ENCODE data around the gene NOS3. TPM values are rescaled to one million over a fixed set of nuclear protein-coding genes. Genes with fewer than 3 reads are reported as not detected.
A peak's percentile ranks its signal among the peaks of the same experiment; 100 is the strongest.

Gene NOS3
- total and polyA plus RNA-seq, 2 experiments from 2014 or later, result 2.6 to 6.1 TPM

GRCh38 chr7:150962290-150962552, 28.6 kb upstream of the NOS3 start (continued):
- TF ChIP-seq ETS1 (IDR thresholded peaks at IDR 0.05), result no peak
- no peak for TF ChIP-seq CTCF (conservative IDR thresholded peaks at IDR 0.05; ENCODE audit: low read depth in 2 of 2)
- TF ChIP-seq NANOG (IDR thresholded peaks at IDR 0.05; ENCODE audit: borderline replicate concordance), result no peak
- no peak for TF ChIP-seq ZNF114 (CRISPR knock-in tag; IDR thresholded peaks at IDR 0.05)
- no peak for TF ChIP-seq STAT1 (IDR thresholded peaks at IDR 0.05; ENCODE audit: unreplicated experiment)
- no peak for TF ChIP-seq EZH2phosphoT487 (IDR thresholded peaks at IDR 0.05; ENCODE audit: unreplicated experiment)
- no peak for TF ChIP-seq POLR2AphosphoS5 (IDR thresholded peaks at IDR 0.05; ENCODE audit: low read depth)
- TF ChIP-seq JUNB (IDR thresholded peaks at IDR 0.05; ENCODE audit: unreplicated experiment), result no peak

GRCh38 chr7:150962553-150963399, 28.0 kb upstream of the NOS3 start:
- H2AFZ ChIP-seq, result no peak overlapping the region
- TF ChIP-seq POLR2AphosphoS5 (IDR thresholded peaks at IDR 0.05; ENCODE audit: low read depth) (no peak), CTCF (conservative IDR thresholded peaks at IDR 0.05; ENCODE audit: low read depth in 2 of 2) (peak; percentile 90 to 98), EZH2phosphoT487 (IDR thresholded peaks at IDR 0.05; ENCODE audit: unreplicated experiment) (no peak), ZNF114 (CRISPR knock-in tag; IDR thresholded peaks at IDR 0.05) (no peak)
- H3K4me2 ChIP-seq, result no peak overlapping the region
- no peak overlapping the region for H3K27ac ChIP-seq (ENCODE audit: low read depth)
- no peak overlapping the region for H3K4me3 ChIP-seq
- Mint-ChIP-seq H3K27ac (no peak overlapping the region), H3K4me1 (peaks cover 14% of the 10 kb centered on the region), H3K27me3 (ENCODE audit: insufficient read depth, low read depth, poor library complexity) (peaks cover 5% of the 10 kb centered on the region), H3K36me3 (ENCODE audit: low read depth) (no peaks in the 10 kb centered on the region), H3K9me3 (no peaks in the 10 kb centered on the region), H3K4me3 (no peak overlapping the region)
- H3K9me2 ChIP-seq (ENCODE audit: insufficient read depth), result no peaks in the 10 kb centered on the region
- peak; percentile 84 for DNase-seq (ENCODE audit: low spot score)
- no peaks in the 10 kb centered on the region for H3K36me3 ChIP-seq (ENCODE audit: insufficient read depth)
- peaks cover 11% of the 10 kb centered on the region; the same call in 1 of the 2 replicates for H3K4me1 ChIP-seq (ENCODE audit: insufficient read depth)
- ATAC-seq, result peak; percentile 91
- no peaks in the 10 kb centered on the region for H3F3A ChIP-seq (replicated peaks; ENCODE audit: low read depth)
- H3K79me2 ChIP-seq (replicated peaks; ENCODE audit: insufficient read depth), result no peaks in the 10 kb centered on the region
- H3K27me3 ChIP-seq (ENCODE audit: insufficient read depth), result peaks cover 18% of the 10 kb centered on the region
- no peaks in the 10 kb centered on the region for H4K20me1 ChIP-seq (replicated peaks; ENCODE audit: insufficient read depth)

Data from GM23338 (cell line).